Measurements from ENCODE around the gene DHDH.

DNA sequence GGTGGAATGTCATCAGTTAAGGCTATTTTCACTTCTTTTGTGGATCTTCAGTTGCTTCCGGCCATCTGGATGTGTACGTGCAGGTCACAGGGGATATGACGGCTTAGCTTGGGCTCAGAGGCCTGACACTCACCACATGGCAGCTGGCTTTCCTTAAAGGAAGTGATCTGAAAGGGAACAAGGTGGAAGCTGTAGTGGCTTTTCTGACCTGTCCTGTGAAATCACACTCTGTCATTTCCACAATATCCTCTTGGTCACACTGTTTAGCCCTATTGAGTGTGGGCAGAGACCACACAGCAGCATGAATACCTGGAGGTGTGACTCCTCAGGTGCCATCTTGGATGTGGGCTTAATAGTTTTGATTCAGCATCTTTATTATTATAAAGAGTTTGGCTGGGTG lies 16.7 kb downstream of the DHDH start:
- TF ChIP-seq, protein P1, sequence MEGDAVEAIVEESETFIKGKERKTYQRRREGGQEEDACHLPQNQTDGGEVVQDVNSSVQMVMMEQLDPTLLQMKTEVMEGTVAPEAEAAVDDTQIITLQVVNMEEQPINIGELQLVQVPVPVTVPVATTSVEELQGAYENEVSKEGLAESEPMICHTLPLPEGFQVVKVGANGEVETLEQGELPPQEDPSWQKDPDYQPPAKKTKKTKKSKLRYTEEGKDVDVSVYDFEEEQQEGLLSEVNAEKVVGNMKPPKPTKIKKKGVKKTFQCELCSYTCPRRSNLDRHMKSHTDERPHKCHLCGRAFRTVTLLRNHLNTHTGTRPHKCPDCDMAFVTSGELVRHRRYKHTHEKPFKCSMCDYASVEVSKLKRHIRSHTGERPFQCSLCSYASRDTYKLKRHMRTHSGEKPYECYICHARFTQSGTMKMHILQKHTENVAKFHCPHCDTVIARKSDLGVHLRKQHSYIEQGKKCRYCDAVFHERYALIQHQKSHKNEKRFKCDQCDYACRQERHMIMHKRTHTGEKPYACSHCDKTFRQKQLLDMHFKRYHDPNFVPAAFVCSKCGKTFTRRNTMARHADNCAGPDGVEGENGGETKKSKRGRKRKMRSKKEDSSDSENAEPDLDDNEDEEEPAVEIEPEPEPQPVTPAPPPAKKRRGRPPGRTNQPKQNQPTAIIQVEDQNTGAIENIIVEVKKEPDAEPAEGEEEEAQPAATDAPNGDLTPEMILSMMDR (conservative IDR thresholded peaks at IDR 0.05; ENCODE audit: low read length): no peak
- TF ChIP-seq EZH2phosphoT487 (IDR thresholded peaks at IDR 0.05; ENCODE audit: borderline replicate concordance, low read depth, low read length): no peak
